ENCODE data around the gene TRAF3IP1.
"Not testable (repeated sequence)": the region's sequence is repeated elsewhere in the genome, so short reads cannot be mapped to it uniquely, and the experiment has no call there.

TRAF3IP1 gene

DNA sequence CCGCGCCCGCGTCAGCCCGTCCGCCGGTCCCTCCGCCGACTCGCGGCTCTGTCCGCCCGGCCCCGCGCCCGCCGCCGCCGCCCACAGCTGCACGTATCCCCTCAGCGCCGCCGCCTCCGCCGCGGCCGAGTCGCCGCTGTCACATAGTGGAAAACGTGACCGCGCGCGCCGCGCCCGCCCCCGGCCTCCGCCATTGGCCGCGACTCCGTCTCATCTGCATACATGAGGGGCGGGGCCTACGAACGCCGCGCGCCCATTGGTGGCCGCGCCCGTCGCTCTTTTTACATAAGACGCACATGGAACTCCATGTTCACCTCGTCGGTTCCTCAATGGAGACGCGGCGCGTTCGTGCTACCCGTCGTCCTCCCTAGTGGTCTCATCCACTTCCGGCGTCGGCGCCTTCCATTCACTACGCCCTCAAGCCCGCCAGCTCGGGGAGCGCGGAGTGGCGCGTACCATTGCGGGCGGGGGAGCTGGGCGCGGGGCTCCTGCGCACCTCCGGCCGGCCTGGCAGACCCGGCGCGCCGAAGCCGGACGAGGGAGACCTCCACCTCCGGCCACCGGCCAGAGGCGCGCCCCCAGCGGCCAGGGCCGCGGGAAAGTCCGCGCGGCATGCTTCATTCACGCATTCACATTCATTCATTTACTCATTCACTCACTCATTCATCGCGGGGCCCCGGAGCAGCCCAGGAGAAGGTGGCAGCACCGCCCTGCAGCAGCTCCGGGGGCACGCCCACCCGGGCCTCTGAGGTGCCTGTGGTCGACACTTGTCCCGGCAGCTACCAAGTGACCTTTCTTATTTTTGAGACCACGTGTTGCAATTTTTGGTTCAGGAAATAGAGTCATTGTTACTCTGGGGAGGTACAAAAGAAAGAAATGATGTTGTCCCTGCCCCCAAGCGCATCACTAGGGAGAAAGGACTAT is 31.4 kb upstream of the TRAF3IP1 start:
- peak; percentile 92 for DNase-seq (ENCODE audit: low spot score)

DNA sequence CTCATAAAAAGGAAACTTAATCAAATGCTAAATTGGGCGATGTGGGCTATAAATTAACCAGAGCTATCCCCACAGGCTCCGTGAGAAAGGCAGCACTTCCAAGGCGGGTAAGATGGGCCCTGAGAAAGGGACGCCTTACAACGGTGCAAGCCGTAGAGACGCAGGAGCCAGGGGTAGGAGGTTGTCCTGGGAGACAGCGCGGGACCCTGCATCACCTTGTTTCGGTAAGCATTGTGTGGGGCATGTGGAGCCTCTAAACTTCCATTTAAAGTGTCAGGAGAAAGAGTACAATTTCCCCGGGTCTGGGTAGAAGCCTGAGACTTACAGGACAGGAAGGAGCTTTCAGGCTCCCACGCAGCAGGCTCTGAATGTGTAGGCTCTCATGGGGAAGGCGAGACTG is 30.7 kb upstream of the TRAF3IP1 start:
- no peak for DNase-seq (ENCODE audit: low spot score)

- no peak for DNase-seq (ENCODE audit: low spot score)
Observed at GRCh38 chr2:238290091-238290509, 30.2 kb upstream of the TRAF3IP1 start.

GRCh38 chr2:238290715-238291549 is 29.4 kb upstream of the TRAF3IP1 start:
- DNase-seq (ENCODE audit: low spot score), result no peak

GRCh38 chr2:238291550-238292281 is 28.6 kb upstream of the TRAF3IP1 start:
- no peak for DNase-seq (ENCODE audit: low spot score)

- no peak for DNase-seq (ENCODE audit: low spot score)
Observed at GRCh38 chr2:238294046-238294392, 26.3 kb upstream of the TRAF3IP1 start.

GRCh38 chr2:238294393-238295143 is 25.8 kb upstream of the TRAF3IP1 start:
- no peak for DNase-seq (ENCODE audit: low spot score)

- no peak for DNase-seq (ENCODE audit: low spot score)
Observed at GRCh38 chr2:238295144-238296112, 24.9 kb upstream of the TRAF3IP1 start.

DNA sequence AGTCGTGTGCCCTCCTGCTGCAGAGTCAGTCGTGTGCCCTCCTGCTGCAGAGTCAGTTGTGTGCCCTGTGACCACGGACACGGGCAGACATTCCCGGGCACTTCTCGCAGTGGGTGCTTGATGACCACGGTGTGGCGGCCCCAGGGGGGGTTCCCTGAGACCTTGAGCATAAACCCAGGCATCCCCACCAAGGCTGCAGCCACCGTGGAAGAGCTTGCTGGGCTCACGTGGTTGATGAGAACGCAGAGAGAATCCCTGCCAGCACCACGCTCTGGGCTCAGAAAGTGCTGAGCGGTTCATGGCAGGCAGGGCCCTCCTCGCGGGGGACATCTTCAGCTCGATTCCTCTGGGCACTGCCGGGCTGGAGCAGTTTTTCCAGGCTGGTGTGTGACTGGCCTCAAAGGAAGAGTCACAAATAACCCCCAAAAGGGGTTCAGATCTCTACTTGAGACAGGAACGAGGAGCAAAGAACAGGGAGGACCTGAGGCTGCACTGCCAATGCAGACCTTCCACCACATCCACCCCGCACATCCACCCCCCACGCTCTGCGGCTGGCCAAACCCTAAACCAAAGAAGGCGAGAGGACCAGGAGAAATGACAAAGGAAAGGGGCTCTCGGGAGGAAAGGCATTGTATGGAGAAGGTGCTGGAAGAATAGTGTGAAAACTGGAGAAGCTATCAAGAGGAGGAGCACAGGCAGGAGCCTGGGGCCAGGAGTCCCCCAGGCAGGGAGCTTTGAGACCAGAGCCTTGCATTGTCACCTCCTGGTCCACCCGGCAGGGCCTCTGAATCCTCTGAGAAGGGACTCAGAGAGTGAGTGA is 23.5 kb upstream of the TRAF3IP1 start:
- no peak for DNase-seq (ENCODE audit: low spot score)

DNA sequence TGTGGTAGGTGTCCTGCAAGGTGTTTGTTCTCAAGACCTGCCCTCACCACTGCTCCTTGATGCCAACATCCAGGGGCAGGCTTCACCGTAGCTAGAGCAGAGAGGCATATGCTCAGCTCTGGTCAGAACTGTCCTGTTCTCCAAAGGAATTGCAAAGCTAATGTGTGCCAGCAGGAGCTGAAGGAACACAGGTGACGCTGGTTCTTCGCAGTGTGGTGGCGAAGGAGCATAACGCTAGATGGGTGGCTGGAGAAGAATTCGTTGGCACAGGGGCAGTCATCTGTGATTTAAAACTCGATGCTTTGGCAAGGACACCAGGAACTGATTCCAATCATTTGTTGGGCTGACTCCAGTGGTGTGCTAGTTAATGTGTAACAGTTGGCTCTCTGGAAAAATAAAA is 20.5 kb upstream of the TRAF3IP1 start:
- no peak for DNase-seq (ENCODE audit: low spot score)

DNA sequence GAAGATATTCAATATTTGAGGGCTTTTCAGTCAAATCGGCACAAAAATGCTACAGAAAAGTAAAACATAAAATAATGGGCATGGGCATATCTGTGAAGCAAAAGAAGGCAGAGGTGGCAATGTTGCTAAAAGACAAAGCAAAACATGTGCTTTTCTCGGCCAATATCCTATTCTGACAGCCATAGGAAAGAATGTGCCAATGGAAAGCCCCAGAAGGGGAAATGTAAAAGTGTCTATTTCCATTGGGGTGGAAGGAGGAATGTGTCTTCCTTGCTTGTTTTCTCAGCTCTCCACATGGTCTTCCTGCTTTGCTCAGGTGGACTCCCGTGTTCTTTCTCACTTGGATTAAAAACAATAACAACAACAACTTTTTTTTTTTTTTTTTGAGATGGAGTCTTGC is 18.2 kb upstream of the TRAF3IP1 start:
- no peak for DNase-seq (ENCODE audit: low spot score)

DNA sequence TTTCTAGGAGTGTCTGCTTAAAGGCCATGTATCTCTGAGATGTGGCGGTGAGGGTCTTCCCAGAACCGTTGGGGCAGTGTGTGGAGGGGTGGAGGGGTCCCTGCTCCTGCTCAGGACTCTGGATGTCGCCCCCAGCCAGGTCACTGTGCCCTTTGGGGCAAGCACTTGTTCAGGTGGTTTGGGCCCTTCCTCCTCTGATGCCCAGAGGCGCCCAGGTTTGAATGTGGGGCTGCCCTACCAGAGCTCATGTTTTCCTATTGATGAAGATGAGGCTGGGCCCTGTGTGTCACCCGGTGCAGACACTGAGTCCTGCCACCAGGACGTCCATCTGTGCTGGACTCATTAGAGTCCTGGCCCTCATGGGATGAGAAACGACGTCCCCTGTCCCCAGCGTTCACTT is 17.6 kb upstream of the TRAF3IP1 start:
- no peak for DNase-seq (ENCODE audit: low spot score)

DNA sequence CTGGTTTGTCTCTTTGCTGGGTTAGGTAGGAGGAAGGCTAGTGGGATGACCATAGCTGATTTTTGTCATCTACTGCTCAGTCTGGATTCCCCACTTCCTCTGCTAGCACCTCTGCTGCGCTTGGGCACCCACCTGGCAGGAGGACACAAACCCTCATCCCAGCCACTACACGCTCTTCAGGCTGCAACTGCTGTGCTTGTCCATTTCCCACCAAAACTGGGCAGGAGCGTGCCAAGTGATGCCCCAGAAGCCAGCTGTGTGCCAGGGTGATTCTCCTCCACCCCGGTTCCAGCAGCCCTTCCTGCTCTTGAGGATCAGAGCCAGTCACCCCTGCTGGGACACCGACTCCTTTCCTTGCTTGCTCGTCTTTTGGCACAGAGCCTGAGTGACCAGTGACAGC is 16.2 kb upstream of the TRAF3IP1 start:
- DNase-seq (ENCODE audit: low spot score), result no peak

GRCh38 chr2:238305092-238305862 is 15.0 kb upstream of the TRAF3IP1 start:
- DNase-seq (ENCODE audit: low spot score), result no peak

- no peak for DNase-seq (ENCODE audit: low spot score)
Observed at GRCh38 chr2:238305965-238306671, 14.2 kb upstream of the TRAF3IP1 start.

- no peak for DNase-seq (ENCODE audit: low spot score)
Observed at GRCh38 chr2:238306672-238306998, 13.7 kb upstream of the TRAF3IP1 start.

GRCh38 chr2:238308177-238308576 is 12.1 kb upstream of the TRAF3IP1 start:
- DNase-seq (ENCODE audit: low spot score), result no peak

DNA sequence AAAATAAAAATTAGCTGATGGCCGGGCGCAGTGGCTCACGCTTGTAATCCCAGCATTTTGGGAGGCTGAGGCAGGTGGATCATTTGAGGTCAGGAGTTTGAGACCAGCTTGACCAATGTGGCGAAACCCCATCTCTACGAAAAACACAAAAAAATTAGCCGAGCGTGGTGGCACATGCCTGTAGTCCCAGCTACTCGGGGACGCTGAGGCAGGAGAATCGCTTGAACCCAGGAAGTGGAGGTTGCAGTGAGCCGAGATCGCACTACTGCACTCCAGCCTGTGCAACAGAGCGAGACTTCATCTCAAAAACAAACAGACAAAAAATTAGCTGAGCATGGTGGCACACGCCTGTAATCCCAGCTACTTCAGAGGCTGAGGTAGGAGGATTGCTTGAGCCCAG is 9.6 kb upstream of the TRAF3IP1 start:
- not testable (repeated sequence) for DNase-seq (ENCODE audit: low spot score)
